Right atrium auricular region (tissue), 2 donors: ENCODE results near the gene GTF2F2. TPM values are rescaled to one million over a fixed set of nuclear protein-coding genes. Genes with fewer than 3 reads are reported as not detected.

Source experiments
- DNase-seq: peaks from one replicate; pipeline ENCODE4 v3.0.0-alpha.2; 2019; ENCODE audit warnings: low spot score
- H3K27ac ChIP-seq, 2 donors: fragments of 200-600 bp; sonication (generic); 1 replicate in 1 of 2; 2 replicates in 1 of 2; pipeline ENCODE4 v1.5.1; 2016 to 2019
- H3K27me3 ChIP-seq, 2 donors: fragments of 200-600 bp; sonication (generic); one replicate each; pipeline versions ENCODE4 v1.5.1 to v1.6.0; 2017 to 2019
- H3K36me3 ChIP-seq: fragments of 200-600 bp; sonication (generic); one replicate; pipeline ENCODE4 v1.5.1; 2016
- H3K4me1 ChIP-seq, 2 donors: fragments of 200-600 bp; sonication (generic); one replicate each; pipeline versions ENCODE4 v1.5.1 to v1.6.0; 2017 to 2019
- H3K4me3 ChIP-seq, 2 donors: fragments of 200-600 bp; sonication (generic); 1 replicate in 1 of 2; 2 replicates in 1 of 2; pipeline ENCODE4 v1.5.1; 2017 to 2019; ENCODE audit warnings: mild to moderate bottlenecking in 1 of 2, moderate library complexity in 1 of 2
- H3K9me3 ChIP-seq, 2 donors: fragments of 200-600 bp; sonication (generic); one replicate each; pipeline ENCODE4 v1.5.1; 2019
- CTCF ChIP-seq, 2 donors: fragments of 200-600 bp; sonication (generic); IDR thresholded peaks; one replicate each; pipeline ENCODE4 v1.5.1; 2019; ENCODE audit warnings: antibody characterized with exemption in 2 of 2
- total RNA-seq, 2 donors: library from RNA; depleted of rRNA; stranded (reverse); fragments of >200 nt; gene quantifications; one replicate each; pipeline ENCODE4 v1.1.0, GENCODE V29; 2016

Gene GTF2F2
- total RNA-seq, 2 donors from 2014 or later = 9.4 to 23.3 TPM

GRCh38 chr13:45249662-45250061, 129.4 kb downstream of the GTF2F2 start:
- no peak overlapping the region for H3K4me3 ChIP-seq
- no peak for DNase-seq
- TF ChIP-seq CTCF (IDR thresholded peaks at IDR 0.05) = no peak

DNA sequence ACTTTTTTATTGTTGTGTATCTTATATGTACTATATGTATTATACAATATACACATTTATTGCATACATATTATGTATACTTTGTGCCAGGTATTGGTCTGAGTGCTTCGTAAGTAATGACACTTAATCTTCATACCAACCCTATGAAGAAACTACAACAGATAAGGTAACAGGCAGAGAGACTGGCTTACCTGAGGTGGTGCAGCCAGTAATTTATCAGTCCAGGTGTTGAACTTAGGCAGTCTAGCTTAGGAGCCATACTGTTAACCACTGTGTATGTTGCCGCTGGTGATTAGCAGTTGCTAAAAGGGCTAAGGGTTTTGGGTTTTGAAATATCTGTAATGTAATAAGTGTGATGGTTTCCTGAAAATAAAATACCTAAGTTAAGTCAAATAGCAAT, 134.1 kb downstream of the GTF2F2 start:
- H3K9me3 ChIP-seq = no peaks in the 10 kb centered on the region
- TF ChIP-seq CTCF (IDR thresholded peaks at IDR 0.05) = no peak
- no peak for DNase-seq
- H3K4me3 ChIP-seq = no peak overlapping the region
- no peaks in the 10 kb centered on the region for H3K27me3 ChIP-seq
- H3K27ac ChIP-seq = no peak overlapping the region
- H3K36me3 ChIP-seq = peaks cover 17% of the 10 kb centered on the region
- H3K4me1 ChIP-seq = peaks cover 0 to 6% of the 10 kb centered on the region in 2 donors

More at GRCh38 chr13:45249662-45250061, 129.4 kb downstream of the GTF2F2 start:
- Histone ChIP-seq H3K4me1 (no peaks in the 10 kb centered on the region), H3K9me3 (no peaks in the 10 kb centered on the region), H3K27ac (no peak overlapping the region), H3K36me3 (peaks cover 17% of the 10 kb centered on the region), H3K27me3 (no peaks in the 10 kb centered on the region)

GRCh38 chr13:45255247-45255987, 135.1 kb downstream of the GTF2F2 start:
- no peak for TF ChIP-seq CTCF (IDR thresholded peaks at IDR 0.05)
- H3K36me3 ChIP-seq = peaks cover 17% of the 10 kb centered on the region
- no peak for DNase-seq
- H3K4me3 ChIP-seq = no peak overlapping the region
- H3K27ac ChIP-seq = no peak overlapping the region
- H3K4me1 ChIP-seq = peaks cover 0 to 6% of the 10 kb centered on the region in 2 donors
- no peaks in the 10 kb centered on the region for H3K27me3 ChIP-seq
- H3K9me3 ChIP-seq = no peaks in the 10 kb centered on the region

- H3K27me3 ChIP-seq = no peaks in the 10 kb centered on the region
- no peak for DNase-seq
- H3K4me3 ChIP-seq = no peak overlapping the region
- no peak overlapping the region for H3K27ac ChIP-seq
- no peaks in the 10 kb centered on the region for H3K9me3 ChIP-seq
- peaks cover 0 to 6% of the 10 kb centered on the region in 2 donors for H3K4me1 ChIP-seq
- H3K36me3 ChIP-seq = peaks cover 17% of the 10 kb centered on the region
- TF ChIP-seq CTCF (IDR thresholded peaks at IDR 0.05) = no peak
Observed at GRCh38 chr13:45256254-45256653, 135.9 kb downstream of the GTF2F2 start.

DNA sequence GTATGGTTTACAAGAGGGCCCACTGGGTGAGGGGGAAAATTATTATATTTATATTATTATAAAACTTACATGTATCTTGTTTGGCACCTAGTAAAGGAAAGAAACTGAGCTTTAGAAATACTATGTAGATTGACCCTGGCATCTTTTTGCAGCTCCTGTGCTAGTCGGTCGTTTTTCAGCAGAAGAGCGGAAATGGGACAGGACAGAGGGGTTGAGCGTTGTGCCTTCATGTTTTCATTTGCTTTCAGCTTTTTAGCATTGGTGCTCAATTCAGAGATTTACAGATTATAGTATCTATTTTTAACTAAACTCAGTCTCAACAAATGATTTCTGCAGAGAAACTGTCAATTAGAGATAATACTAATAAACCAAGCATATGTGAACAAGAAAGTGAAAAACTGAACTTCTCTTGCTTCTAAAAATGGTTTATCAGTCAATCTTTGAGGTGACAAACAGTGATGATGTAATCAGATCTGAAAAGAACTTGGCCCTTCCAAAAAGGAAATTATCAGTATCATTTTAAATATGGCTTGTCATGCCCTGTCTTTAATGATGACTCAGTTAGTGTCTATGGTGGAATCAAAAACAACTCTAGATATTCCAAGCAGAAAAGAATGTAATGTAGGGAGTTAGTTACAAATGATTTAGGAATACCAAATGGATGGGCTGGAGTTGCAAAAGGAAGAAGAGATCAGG, 137.5 kb downstream of the GTF2F2 start:
- peaks cover 16% of the 10 kb centered on the region for H3K36me3 ChIP-seq
- H3K27ac ChIP-seq = no peak overlapping the region
- H3K27me3 ChIP-seq = no peaks in the 10 kb centered on the region
- no peaks in the 10 kb centered on the region for H3K9me3 ChIP-seq
- H3K4me1 ChIP-seq = peaks cover 0 to 6% of the 10 kb centered on the region in 2 donors
- no peak for DNase-seq
- no peak for TF ChIP-seq CTCF (IDR thresholded peaks at IDR 0.05)
- H3K4me3 ChIP-seq = no peak overlapping the region
